NB4 (cell line): ENCODE results near the gene ZFAND4.

ENCODE experiments used
- CTCF ChIP-seq: IDR thresholded peaks from one replicate; pipeline ENCODE4 v1.5.1; 2012; ENCODE audit warnings: low read depth, low read length
- MYC ChIP-seq: IDR thresholded peaks from 2 replicates; pipeline ENCODE4 v1.6.1; 2011; ENCODE audit warnings: low read depth, low read length
- POLR2A ChIP-seq: IDR thresholded peaks from 2 replicates; pipeline ENCODE4 v1.6.1; 2011; ENCODE audit warnings: mild to moderate bottlenecking; ENCODE audit not compliant: insufficient read length; ENCODE audit errors: extremely low read depth

- no peak for TF ChIP-seq CTCF
- no peak for TF ChIP-seq POLR2A
- TF ChIP-seq MYC: no peak
Observed at GRCh38 chr10:45592926-45593325, 79.6 kb downstream of the ZFAND4 start.
